Fibroblast of skin of back (primary cell): ENCODE results near the gene CISD3.
"Not testable (repeated sequence)": the region's sequence is repeated elsewhere in the genome, so short reads cannot be mapped to it uniquely, and the experiment has no call there.

ENCODE experiments used
- DNase-seq: peaks from one replicate; pipeline ENCODE4 v3.0.0-alpha.2; 2013

Gene CISD3

DNA sequence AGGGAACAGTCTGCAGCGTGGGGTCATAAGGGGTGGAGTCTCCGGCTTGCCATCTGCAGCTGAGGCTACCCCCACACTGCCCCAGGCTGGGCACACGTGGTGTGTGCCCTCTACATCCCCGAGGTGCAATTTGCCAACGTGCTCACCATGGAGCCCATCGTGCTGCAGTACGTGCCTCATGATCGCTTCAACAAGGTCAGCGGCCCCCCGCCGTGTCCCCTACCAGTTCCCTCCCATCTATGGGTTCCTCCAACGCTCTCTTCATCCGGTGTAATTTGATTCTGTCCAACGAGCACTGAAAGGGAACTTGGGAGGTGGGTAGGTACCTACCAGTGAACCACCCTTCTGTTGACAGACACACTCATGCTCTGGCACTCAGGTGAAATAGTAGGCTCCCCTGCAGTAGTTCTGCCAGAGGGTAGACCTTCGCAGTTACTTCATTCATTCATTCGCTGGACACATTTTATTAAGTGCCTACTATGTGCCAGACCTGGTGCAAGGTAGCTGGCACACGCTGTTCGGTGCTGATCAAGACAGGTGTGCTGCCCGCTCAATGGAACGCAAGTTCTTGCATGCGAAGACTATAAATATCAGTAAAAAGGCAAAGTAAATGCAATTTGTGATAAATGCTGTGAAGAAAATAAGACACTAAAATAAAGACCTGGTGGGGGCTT lies 22.3 kb upstream of the CISD3 start:
- no peak for DNase-seq

DNA sequence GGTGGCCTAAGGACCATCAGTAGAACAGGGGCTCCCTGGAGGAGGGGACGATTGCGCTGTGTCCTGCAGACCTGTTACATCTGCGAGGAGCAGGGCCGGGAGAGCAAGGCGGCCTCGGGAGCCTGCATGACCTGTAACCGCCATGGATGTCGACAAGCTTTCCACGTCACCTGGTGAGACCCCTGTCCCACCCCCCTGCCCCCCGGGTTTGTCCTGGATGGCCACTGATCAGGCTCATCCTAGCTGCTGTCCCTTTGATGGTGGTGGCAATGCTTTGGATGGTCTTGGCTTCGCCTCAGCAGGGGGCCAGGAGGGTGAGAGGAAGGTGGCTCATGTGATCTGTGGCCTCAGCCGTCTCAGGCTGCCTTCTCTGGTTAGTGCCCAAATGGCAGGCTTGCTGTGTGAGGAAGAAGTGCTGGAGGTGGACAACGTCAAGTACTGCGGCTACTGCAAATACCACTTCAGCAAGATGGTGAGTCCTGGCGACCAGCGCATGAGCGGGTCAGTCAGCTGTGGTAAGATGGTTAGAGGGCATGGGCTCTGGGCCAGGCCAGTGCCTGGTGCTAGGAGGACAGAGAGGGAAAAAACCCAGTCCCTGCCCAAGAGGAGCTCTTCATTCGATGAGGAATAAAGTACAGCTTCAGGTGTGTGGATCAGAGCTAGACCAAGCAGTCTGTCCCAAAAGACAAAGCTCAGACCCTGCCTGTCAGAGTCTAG lies 20.9 kb upstream of the CISD3 start:
- DNase-seq: no peak

DNA sequence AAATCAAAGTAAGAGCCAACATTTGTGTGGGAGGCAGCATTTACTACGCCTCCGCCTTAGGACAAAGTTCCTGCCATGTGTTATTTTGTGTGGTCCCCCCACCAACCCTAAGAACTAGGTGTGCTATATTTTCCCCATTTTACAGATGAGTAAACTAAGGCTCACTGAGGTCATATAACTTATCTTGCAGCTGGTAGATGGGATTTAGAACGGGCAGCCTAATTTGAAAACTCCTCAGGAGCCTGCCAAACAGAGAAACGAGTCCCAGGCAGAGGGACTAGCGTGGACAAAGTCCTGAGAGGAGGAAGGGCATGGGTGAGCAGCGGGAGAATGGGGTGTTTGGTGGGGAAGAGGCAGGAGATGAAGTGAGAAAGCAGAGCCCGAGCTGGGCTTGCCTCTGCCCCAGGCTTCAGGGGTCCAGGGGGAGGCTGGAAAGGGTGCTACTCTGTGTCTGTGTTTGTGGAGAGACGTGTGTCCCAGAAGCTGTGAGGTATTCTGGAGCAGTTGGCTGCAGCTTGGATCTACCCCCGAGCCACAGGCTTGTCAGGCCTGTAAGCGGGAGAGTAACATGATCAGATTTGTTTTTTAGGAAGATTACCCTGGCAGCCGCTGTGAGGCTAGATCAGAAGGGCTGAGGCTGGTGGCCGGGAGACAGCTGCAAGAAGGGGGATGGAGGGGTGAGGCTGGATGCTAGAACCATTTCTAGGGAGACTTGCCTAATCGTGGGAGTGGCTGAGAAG lies 20.1 kb upstream of the CISD3 start:
- no peak for DNase-seq

DNA sequence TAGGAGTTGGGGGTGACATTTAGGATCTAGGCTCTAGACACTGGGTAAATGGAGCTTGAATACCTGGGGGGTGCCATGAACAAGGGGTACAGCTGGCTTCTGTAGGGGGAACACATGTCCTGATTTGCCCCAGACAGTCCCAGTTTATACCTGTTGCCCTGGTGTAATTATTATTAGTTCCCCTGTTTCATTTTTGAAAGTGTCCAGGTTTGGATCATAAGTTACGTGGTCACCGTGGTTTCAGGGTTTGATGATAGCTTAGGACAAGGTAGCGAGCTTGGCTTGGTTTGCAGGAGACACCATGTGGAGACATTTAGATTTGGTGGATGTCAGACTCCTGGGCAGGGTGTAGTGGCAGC lies 19.6 kb upstream of the CISD3 start:
- no peak for DNase-seq

DNA sequence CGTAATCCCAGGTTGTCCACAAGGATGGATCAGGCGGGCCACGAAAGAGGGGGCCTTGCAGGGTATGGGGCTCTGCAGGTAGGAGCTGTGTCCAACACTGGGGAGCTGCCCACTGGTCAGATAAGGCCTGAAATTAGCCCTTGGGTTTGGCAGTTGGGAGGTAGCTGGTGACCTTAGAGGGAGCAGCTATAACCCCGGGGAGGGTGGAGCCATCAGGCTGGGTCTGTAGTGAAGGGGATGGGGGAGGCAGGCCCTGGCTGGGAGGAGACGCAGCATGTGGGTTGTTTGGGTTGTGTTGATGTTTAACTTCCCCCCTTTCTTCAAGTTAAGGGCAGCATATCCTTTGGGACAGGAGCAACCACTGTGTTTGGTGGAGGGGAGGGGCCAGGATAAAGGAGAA lies 19.2 kb upstream of the CISD3 start:
- DNase-seq: no peak

DNA sequence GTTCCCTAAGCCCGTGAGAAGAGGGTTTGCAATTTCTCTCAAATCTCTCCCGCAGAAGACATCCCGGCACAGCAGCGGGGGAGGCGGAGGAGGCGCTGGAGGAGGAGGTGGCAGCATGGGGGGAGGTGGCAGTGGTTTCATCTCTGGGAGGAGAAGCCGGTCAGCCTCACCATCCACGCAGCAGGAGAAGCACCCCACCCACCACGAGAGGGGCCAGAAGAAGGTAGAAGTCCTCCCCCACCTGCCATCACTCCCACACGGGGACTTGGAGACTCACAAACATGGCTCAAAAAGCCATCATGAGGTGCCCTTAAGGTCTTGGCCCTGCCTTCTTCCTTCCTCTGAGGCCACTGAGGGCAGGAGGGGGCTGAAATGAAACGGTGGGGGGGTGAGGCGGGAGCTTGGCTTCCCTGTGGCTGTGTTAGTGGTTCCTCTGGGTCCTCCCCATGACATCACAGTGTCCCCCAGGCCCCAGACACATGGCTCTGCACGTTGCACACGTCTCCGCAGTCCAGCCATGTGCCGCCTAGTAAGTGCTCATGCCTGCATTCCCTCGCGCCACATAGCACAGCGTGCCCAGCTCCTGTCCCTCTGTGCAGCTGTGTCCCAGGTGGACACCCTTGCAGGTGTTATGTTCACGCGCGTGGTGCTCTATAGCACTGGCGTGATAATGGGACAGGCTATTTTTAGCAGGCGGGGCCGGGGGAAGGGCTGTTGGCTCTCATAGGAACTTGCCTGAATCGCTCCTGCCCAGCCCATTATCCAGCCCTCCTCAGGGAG lies 18.2 kb upstream of the CISD3 start:
- peak; percentile 47 for DNase-seq

DNA sequence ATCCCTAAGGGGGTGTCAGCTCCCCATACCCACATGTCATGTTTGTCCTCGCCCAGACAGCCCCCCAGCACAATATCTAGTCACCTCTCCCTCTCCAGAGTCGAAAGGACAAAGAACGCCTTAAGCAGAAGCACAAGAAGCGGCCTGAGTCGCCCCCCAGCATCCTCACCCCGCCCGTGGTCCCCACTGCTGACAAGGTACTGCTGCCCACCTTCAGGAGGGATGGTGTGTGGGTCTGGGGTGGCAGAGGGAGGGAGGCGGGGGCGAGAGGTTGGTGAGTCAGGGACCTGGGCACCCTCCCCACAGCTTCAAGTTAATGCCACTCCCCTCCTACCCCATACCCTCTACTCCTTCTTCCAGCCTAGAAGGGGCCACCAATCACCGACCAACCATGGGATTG lies 17.5 kb upstream of the CISD3 start:
- DNase-seq: no peak

DNA sequence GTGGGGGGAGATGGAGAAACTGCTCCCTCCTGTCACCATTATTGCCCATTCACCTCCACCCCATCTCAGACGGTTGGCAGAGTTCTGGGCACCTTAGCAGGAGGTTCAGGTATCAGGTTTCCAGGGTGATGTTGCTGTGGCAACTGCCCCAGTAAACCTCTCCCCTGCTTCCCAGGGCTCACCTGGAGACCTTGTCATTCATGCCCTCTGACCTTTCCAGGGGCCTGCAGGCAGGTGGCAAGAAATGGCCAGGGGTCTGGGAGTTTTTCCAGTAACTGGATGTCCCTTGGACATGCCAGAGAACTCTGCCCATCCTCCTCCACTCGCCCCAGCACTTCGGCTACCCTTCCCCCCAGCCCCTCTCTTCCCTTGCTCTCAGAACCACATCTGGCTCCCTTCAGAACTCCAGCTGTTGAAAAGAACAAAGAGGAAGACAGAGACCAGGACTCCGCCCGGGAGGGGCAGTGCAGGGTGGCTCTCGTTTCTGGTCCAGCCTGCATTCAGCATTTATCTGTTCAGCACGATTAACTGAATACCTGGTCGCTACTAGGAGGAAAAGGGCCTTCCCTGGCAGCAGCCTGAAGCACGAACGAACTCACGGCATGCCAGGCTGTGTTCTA lies 16.6 kb upstream of the CISD3 start:
- DNase-seq: no peak

DNA sequence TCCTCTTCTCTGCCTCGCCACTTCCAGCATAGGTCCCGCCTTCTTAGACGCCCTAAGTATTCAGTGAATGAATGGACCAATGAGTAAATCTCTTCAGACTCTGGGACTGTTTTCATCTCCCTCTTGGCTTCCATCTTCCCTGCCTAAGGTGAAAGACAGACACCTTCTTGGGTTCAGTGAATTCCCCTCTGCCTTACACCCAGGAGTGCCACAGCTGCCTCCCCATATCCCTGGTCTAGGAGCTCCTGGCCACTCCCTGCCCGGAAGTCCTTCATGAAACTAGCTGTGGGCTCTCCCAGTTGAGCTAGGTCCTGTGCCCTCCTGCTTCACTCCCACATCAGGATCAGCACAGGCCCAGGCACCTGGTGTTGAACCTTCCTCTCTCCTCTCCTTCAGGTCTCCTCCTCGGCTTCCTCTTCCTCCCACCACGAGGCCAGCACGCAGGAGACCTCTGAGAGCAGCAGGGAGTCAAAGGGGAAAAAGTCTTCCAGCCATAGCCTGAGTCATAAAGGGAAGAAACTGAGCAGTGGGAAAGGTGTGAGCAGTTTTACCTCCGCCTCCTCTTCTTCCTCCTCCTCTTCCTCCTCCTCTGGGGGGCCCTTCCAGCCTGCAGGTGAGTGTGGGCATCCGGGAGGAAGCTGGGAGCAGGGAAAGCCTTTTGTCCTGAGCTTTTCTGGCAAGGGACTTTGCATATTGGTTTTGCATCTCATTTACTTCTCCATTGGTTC lies 14.8 kb upstream of the CISD3 start:
- no peak for DNase-seq

DNA sequence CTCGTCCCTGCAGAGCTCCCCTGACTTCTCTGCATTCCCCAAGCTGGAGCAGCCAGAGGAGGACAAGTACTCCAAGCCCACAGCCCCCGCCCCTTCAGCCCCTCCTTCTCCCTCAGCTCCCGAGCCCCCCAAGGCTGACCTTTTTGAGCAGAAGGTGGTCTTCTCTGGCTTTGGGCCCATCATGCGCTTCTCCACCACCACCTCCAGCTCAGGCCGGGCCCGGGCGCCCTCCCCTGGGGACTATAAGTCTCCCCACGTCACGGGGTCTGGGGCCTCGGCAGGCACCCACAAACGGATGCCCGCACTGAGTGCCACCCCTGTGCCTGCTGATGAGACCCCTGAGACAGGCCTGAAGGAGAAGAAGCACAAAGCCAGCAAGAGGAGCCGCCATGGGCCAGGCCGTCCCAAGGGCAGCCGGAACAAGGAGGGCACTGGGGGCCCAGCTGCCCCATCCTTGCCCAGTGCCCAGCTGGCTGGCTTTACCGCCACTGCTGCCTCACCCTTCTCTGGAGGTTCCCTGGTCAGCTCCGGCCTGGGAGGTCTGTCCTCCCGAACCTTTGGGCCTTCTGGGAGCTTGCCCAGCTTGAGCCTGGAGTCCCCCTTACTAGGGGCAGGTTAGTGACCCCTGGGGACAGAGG lies 13.7 kb upstream of the CISD3 start:
- no peak for DNase-seq

DNA sequence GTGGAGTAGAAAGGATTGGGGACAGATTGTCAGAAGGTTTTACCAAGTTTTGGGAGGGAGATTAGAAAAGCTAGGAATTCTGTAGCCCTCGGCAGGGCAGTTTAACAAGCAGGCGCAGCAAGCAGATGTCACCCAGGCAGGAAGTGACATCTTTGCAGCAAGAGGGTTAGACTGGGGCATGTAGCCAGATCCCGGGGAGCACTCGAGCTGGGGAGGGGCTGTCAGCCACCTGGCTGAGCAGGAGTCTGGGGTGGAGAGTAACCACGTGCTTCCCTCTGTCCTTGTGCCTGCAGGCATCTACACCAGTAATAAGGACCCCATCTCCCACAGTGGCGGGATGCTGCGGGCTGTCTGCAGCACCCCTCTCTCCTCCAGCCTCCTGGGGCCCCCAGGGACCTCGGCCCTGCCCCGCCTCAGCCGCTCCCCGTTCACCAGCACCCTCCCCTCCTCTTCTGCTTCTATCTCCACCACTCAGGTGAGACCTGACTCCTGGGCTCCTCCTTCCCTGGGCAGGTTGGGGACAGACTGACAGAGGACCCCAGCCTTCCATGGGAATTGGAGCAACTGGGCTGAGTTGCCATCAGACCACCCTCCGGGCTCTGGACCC lies 12.9 kb upstream of the CISD3 start:
- no peak for DNase-seq

DNA sequence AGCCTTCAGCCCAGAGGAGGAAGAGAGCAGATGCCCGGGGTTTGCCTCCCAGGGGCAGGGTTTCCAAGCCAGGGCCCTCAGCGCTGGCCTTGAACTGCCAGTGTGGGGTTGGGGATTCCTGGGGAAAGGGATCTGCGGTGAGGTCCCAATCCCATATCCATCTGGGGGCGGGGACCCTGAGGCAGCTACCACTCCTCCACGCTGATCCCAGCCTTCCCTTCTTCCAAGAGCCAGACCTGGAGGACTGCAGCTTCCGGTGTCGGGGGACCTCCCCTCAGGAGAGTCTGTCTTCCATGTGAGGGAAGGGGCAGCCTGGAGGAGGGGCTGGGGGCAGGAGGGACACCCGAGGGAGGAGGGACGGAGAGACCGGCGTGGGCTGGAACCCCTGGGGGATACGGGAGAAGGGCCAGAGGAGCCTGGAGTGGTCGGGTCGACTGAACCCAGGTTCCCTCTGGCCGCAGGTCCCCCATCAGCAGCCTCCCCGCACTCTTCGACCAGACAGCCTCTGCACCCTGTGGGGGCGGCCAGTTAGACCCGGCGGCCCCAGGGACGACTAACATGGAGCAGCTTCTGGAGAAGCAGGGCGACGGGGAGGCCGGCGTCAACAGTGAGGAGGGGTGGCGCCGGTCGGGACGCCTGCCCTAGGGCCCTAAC lies 10.7 kb upstream of the CISD3 start:
- no peak for DNase-seq

DNA sequence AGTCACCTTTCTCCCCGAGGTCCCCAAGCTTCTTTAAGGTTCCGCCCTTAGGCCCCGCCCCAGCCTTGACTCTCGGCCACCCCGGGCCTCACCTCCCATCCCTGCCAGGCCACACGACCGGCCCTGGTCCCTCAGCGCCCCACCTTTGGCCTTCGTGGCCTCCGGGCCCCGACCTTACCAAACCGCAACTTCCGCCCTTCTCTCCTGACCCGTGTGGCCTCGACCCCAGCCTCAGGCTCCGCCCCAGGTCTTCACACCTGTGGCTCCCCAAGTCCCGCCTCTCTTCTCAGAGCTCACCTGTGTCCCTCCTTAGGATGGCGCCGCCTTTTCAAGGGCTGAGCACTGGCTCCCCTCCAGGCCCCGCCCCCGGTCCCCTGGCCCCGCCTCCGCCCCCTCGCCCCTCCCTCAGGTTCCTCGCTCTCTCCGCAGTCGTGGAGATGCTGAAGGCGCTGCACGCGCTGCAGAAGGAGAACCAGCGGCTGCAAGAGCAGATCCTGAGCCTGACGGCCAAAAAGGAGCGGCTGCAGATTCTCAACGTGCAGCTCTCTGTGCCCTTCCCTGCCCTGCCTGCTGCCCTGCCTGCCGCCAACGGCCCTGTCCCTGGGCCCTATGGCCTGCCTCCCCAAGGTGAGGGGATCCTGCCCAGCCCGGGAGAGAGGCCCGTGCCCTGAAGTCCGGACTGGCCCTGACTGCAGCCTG lies 10.0 kb upstream of the CISD3 start:
- DNase-seq: no peak

DNA sequence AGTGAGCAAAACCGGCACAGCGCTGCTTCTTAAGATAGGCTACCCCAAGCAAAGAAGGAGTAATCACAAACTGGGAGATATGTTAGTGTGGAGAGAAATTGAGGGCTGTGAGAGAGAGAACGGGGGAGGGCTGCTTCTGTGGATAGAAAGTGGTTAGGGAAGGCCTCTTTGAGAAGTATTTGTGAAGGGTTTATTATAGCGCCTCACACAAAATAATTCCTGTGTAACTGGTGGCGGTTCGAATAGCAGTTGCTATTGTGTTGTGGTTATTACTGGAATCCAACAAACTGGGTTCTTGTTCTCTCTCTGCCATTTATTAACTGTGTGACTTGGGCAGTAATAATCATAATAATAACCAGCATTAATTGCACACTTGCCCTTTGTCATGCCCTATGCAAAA lies 9.2 kb upstream of the CISD3 start:
- no peak for DNase-seq

DNA sequence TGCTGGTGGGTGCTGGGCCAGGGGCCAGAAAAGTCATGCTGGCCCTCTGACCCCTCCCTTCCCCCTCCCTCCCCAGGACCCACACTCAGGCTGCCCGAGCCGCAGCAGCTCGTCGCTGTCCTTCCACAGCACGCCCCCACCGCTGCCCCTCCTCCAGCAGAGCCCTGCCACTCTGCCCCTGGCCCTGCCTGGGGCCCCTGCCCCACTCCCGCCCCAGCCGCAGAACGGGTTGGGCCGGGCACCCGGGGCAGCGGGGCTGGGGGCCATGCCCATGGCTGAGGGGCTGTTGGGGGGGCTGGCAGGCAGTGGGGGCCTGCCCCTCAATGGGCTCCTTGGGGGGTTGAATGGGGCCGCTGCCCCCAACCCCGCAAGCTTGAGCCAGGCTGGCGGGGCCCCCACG lies 8.3 kb upstream of the CISD3 start:
- DNase-seq: no peak

DNA sequence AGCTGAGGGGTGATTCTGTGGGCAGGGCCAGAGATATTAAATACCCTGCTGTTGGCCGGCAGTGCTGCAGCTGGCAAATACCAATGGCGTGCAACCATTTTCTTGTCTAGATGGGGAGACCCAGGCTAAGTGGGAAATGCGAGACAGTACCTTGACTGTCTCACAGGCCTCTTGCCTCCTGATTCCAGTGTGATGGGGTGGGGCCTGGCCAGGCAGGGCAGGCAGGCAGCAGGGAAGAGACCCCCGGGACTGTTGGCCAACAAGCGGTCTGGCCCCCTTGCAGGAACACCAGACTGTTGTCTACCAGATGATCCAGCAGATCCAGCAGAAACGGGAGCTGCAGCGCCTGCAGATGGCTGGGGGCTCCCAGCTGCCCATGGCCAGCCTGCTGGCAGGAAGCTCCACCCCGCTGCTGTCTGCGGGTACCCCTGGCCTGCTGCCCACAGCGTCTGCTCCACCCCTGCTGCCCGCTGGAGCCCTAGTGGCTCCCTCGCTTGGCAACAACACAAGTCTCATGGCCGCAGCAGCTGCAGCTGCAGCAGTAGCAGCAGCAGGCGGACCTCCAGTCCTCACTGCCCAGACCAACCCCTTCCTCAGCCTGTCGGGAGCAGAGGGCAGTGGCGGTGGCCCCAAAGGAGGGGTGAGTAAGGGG lies 5.7 kb upstream of the CISD3 start:
- no peak for DNase-seq

DNA sequence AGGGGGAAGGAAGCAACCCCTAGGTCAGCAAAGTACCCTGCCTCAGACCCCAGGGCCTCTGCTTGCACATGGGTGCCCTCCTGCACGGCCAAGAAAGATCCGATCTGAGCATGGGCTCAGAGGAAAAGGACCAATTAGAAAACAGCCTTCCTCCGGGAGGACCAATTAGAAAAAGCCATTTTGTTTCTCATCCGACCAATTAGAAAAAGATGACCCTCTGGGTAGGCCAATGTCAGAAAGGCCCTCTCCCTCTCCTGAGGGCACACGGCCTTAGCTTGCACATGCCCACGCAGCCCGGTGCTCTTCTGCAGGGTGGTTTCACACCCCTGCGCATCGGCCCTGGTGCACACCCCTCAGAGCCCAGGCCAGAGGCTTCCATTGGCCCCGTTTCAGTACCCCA lies 5.1 kb upstream of the CISD3 start:
- DNase-seq: no peak

DNA sequence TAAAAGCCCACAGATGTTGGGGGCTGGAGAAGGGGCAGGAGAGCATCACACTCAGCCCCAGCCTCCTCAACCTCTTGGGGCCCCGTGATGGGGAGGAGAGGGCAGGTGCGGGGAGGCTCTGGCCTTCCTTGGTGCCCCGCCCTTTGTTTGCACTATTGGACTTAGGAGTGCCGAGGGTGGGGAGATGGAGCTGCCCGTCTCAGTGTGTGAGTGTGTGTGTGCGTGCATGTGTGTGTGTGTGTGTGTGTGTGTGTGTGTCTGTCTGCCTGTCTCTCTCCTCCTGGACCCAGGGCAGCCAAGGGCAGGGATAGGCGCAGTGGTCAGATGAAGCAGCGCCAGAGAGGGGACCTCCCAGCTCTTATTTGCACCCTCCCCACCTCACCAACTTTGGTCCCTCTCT lies 4.0 kb upstream of the CISD3 start:
- DNase-seq: not testable (repeated sequence)

DNA sequence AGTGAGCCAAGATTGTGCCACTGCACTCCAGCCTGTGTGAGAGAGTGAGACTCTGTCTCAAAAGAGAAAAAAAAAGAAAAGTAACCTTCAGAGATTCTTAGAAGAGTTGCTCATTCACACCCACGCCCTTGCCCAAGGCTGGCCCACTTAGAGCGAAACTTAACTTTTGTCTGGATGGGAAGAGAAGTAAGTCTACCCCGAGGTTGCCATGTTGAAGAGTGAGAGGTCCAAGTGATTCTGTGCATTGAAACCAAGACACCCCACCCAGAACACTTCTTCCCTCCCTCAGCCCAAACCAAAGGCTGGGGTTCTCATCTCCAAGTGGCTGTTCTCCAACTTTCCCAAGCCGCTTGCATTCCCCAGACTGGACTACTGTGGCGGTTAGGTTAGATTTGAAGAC lies 2.4 kb upstream of the CISD3 start:
- no peak for DNase-seq
